D721Med (cell line): ENCODE results near the gene NAA11.
"Not testable (repeated sequence)": the region's sequence is repeated elsewhere in the genome, so short reads cannot be mapped to it uniquely, and the experiment has no call there.

Experiments
- DNase-seq: peaks from one replicate; pipeline ENCODE4 v3.0.0; 2011; ENCODE audit warnings: low spot score; ENCODE audit not compliant: insufficient read length
- FAIRE-seq: peaks from 2 replicates; lab custom pipeline; 2011; peaks lifted over from hg19 to GRCh38; lab: Jason Lieb, UNC
- TF ChIP-seq, protein P1 (sequence below): IDR thresholded peaks from 2 replicates; pipeline ENCODE4 v1.5.1; 2012; ENCODE audit warnings: mild to moderate bottlenecking, control low read depth; ENCODE audit not compliant: insufficient read depth; ENCODE audit errors: missing control alignments

The NAA11 gene

DNA sequence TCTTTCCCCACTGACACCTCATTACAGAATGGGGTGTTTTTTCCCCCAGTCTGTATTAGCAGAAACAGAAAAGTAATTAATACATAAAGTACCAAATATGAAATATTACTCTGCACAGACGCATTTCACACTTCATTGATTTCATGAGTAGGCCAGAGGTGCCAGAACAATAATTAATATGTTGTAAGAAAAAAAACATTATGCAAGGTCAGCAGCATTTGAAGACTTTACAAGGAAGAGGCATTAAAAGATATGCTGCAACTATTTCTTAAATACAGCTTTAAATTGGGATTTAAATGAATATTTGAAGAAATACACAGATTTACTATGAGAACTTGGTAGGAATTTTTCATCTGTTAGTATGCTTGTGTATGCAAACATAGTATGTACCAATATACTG lies 37.7 kb downstream of the NAA11 start:
- no peak for DNase-seq
- FAIRE-seq, result no peak
- TF ChIP-seq, protein P1, sequence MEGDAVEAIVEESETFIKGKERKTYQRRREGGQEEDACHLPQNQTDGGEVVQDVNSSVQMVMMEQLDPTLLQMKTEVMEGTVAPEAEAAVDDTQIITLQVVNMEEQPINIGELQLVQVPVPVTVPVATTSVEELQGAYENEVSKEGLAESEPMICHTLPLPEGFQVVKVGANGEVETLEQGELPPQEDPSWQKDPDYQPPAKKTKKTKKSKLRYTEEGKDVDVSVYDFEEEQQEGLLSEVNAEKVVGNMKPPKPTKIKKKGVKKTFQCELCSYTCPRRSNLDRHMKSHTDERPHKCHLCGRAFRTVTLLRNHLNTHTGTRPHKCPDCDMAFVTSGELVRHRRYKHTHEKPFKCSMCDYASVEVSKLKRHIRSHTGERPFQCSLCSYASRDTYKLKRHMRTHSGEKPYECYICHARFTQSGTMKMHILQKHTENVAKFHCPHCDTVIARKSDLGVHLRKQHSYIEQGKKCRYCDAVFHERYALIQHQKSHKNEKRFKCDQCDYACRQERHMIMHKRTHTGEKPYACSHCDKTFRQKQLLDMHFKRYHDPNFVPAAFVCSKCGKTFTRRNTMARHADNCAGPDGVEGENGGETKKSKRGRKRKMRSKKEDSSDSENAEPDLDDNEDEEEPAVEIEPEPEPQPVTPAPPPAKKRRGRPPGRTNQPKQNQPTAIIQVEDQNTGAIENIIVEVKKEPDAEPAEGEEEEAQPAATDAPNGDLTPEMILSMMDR, result no peak

DNA sequence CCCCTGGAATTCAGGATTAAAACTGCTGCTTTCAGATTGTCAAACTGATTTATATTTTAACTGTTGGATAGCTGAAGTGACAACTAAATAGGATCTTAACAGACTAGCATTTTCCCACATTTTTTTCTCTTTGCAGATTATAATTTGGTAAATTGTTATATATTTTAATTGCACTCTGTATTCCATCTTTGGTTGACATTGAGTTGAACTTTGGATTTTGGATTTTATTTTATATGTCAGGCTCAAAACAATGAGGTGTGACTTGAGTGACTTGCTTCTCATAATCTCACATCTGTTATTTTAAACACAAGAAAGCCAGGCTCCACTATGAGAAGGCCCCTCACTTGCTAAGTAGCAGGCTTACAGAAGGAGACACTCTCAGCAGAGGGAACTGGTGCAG lies 38.1 kb downstream of the NAA11 start:
- no peak for DNase-seq
- FAIRE-seq, result no peak
- TF ChIP-seq, protein P1, result no peak

DNA sequence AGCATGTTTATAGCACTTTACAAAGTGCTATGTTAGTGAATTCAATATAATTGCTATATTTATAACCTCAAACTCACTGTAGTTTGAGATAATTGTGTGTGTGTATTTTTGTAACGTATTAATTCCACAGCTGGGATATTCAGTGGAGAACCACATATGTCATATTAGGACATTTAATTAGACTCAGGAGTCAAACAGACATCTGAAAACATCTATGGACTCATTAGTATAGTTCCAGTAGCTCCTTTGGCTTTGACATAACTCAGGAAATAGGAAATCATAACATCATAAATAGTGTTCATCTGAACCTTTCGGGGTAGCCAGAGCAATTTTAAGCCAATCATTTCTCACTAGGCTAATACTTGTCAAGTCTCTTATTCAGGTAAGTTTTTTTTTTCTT lies 38.8 kb downstream of the NAA11 start:
- DNase-seq, result no peak
- TF ChIP-seq, protein P1, result no peak
- no peak for FAIRE-seq

DNA sequence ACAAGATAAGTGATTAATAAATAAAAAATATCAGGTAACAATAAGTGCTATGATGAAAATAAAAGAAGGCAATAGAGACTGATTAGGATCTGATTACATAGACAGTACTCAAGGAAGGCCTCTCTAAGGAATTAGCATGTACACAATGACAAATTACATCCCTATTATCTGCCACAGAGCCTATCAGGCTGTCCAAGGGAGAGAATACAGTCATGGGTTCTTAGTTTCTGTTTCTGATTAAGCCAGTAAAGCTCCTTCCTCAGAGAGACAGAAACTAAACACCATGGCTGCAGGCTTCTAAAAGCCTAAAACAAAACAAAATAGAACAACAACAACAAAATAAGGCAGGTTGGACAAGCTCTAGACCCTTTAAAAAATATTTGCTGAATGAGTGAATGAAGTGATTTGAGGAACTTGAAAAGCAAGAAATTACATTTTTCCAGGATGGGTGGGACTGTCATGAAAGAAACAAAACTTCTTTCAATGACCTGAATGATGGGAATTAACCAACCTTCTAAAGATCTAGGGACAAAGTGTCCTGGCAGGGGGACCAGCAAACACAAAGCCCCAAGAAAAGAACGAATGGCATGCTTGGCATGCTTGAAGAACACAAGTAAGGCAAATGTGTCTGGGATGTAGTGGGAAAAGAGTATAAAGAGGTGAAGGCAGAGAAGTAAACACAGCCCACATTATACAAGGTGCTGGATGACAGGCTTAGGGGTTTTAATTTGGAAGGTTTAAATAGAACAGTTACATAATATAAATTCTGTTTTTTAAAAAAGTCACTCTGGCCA lies 44.1 kb downstream of the NAA11 start:
- no peak for FAIRE-seq
- no peak for DNase-seq
- TF ChIP-seq, protein P1, result no peak

DNA sequence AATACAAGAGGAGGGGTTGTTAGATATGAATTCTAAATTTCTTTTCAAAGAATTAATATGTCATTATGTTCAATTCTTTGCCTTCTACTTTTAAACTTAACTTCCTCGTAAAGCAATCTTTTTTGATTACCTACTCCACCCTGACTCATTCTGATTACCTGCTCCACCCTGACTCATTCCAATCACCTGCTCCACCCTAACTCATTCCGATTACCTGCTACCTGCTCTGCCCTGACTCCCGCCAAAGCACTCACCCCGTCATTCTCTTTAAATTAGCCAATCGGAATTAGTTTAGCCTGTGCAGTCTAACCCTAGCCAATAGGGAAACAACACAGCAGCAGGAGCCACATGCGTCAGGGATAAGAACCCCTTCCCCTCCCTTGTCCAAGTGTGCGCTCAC lies 48.4 kb downstream of the NAA11 start:
- FAIRE-seq, result not testable (repeated sequence)

DNA sequence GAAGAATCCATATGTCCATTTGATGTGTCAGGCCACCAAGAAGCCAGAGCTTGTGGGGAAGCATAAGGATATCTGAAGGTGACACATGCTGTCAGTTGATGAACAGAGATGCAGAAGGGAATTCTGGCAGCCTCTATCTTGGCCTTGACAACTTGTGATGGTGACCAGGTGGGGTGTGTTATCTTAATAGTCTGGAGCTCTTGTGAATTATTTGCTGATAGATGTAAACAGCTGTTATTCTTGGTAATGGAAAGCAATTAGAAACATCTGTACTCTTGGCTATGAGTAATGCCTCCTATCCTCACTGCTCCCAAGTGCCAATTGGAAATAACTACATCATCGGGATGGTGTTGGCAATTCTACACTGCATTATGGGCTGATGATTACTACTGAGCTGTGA lies 51.9 kb downstream of the NAA11 start:
- FAIRE-seq (no peak), DNase-seq (no peak)
- TF ChIP-seq, protein P1, result no peak

More for the DNA sequence above, 48.4 kb downstream of the NAA11 start:
- DNase-seq, result not testable (repeated sequence)

DNA sequence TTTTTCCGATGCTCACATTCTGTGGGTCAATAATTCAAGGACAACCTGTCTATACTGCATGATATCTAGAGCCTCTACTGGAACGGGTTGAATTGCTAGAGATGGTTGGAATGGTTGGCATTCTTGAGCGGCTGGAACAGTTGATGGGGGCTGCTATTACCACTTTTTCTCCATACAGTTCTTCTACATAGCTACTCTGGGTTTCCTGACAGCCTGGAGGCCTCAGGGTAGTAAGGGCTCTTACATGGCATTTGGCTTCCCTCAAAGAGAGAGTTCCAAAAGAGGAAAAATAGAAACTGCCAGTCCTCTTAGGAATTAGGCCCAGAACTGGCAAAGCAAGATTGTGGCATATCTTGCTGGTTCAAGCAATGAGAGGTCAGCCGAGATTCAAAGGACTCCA lies 53.1 kb downstream of the NAA11 start:
- TF ChIP-seq, protein P1, result no peak
- DNase-seq, result no peak
- no peak for FAIRE-seq
